Right forelimb (tissue), 1 donor: Measurements from ENCODE around the gene REXO4.
A peak's percentile ranks its signal among the peaks of the same experiment; 100 is the strongest.

Experiments used
- DNase-seq: peaks from one replicate; pipeline ENCODE4 v3.0.0-alpha.2; 2018

The REXO4 gene

GRCh38 chr9:133448487-133448972 is 30.7 kb upstream of the REXO4 start:
- no peak for DNase-seq

- no peak for DNase-seq
Measured at GRCh38 chr9:133445293-133445969, 27.6 kb upstream of the REXO4 start.

- no peak for DNase-seq
Measured at GRCh38 chr9:133443982-133444381, 26.2 kb upstream of the REXO4 start.

GRCh38 chr9:133443248-133443647 is 25.4 kb upstream of the REXO4 start:
- DNase-seq, result no peak

- no peak for DNase-seq
Measured at GRCh38 chr9:133441571-133441970, 23.8 kb upstream of the REXO4 start.

- no peak for DNase-seq
Measured at GRCh38 chr9:133440874-133441273, 23.1 kb upstream of the REXO4 start.

- no peak for DNase-seq
Measured at GRCh38 chr9:133439337-133439736, 21.5 kb upstream of the REXO4 start.

- DNase-seq, result no peak
Measured at GRCh38 chr9:133437753-133438531, 20.1 kb upstream of the REXO4 start.

GRCh38 chr9:133436681-133437080 is 18.9 kb upstream of the REXO4 start:
- no peak for DNase-seq

- DNase-seq, result no peak
Measured at GRCh38 chr9:133433351-133433843, 15.6 kb upstream of the REXO4 start.

- DNase-seq, result no peak
Measured at GRCh38 chr9:133430244-133430643, 12.4 kb upstream of the REXO4 start.

GRCh38 chr9:133429641-133430161 is 11.9 kb upstream of the REXO4 start:
- DNase-seq, result peak; percentile 58

- no peak for DNase-seq
Measured at GRCh38 chr9:133429214-133429613, 11.4 kb upstream of the REXO4 start.

- DNase-seq, result peak; percentile 55
Measured at GRCh38 chr9:133428617-133429101, 10.8 kb upstream of the REXO4 start.

GRCh38 chr9:133427658-133428348 is 10.0 kb upstream of the REXO4 start:
- no peak for DNase-seq

GRCh38 chr9:133426011-133426410 is 8.2 kb upstream of the REXO4 start:
- DNase-seq, result no peak

GRCh38 chr9:133425049-133425632 is 7.3 kb upstream of the REXO4 start:
- DNase-seq, result no peak

GRCh38 chr9:133424187-133424586 is 6.4 kb upstream of the REXO4 start:
- no peak for DNase-seq

GRCh38 chr9:133423216-133423615 is 5.4 kb upstream of the REXO4 start:
- no peak for DNase-seq

GRCh38 chr9:133421615-133422542 is 4.1 kb upstream of the REXO4 start, which contains the start of gene ADAMTS13:
TSS of gene ADAMTS13 (plus strand) at chr9:133422367. CDS start at chr9:133422444, 77 bp downstream.
- no peak for DNase-seq

- no peak for DNase-seq
Measured at GRCh38 chr9:133420392-133420827, 2.6 kb upstream of the REXO4 start.
